GM21723 (cell line): ENCODE results near the gene RAP2C.
A peak's percentile ranks its signal among the peaks of the same experiment; 100 is the strongest.
"Not testable (repeated sequence)": the region's sequence is repeated elsewhere in the genome, so short reads cannot be mapped to it uniquely, and the experiment has no call there.

Source experiments
- ATAC-seq: cut with Tn5 transposase; IDR thresholded peaks from one replicate; pipeline ENCODE4 v1.9.1; 2021; ENCODE audit warnings: mild to moderate bottlenecking, moderate library complexity; ENCODE audit not compliant: unreplicated experiment

Gene RAP2C

DNA sequence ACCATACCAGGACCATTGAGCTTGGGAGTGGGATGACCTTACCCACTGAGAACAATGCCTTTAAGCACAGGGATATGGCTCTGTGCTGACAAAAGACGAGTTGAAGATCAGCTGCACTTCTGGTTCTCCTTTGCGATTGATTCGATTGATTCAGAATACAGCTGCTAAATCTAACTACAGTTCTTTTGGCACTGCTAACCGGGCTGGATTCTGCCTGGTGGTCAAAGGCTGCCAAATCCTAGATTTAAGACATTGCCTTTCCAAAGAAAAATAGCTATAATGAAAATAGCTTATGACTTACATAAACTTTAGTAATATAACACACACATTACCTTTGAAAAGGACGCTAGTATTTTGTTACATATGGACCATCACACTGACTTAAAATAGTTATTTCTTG, 18.3 kb downstream of the RAP2C start:
- ATAC-seq, result no peak

DNA sequence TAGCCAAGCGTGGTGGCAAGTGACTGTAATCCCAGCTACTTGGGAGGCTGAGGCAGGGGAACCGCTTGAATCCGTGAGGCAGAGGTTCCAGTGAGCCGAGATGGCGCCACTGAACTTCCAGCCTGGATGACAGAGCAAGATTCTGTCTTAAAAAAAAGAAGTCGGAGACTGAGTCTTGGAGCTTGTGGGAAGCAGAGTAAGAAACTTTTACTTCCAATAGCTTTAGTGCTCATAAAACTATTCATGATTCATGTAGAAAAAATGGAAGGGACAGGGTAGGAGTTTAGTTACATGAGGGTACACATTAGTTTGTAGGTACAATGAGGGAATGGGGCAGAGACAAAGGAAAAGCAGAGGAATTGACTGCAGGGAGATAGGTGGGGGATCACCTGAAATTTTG, 19.3 kb downstream of the RAP2C start:
- ATAC-seq, result no peak

DNA sequence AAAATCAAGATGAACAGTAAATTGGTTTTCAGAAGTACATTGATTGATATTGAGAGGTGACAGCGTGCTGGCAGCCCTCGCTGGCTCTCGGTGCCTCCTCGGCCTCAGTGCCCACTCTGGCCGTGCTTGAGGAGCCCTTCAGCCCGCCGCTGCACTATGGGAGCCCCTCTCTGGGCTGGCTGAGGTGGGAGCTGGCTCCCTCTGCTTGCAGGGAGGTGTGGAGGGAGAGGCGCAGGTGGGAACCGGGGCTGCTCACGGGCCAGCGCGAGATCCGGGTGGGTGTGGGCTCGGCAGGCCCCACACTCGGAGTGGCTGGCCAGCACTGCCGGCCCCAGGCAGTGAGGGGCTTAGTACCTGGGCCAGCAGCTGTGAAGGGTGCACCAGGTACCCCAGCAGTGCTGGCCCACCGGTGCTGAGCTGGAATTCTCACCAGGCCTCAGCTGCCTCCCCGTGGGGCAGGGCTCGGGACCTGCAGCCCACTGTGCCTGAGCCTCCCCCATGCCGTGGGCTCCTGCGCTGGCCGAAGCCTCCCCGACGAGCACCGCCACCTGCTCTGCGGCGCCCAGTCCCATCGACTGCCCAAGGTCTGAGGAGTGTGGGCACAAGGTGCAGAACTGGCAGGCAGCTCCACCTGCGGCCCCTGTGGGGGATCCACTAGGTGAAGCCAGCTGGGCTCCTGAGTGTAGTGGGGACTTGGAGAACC, 25.2 kb downstream of the RAP2C start:
- ATAC-seq, result no peak

DNA sequence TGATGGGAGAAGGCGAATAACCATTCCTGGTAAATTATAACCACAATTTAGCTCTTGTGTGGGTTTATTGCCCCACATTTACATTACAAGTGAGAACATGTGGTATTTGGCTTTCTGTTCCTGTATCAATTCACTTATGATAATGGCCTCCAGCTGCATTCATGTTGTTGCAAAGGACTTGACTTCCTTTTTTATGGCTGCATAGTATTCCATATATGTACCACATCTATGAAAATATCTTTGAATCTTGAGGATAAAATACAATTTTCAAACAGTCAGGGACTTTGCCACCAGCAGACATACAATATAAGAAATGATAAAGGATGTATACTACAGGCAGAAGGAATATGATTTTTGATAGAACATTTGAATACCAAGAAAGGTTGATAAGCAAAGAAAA, 27.3 kb downstream of the RAP2C start:
- no peak for ATAC-seq

DNA sequence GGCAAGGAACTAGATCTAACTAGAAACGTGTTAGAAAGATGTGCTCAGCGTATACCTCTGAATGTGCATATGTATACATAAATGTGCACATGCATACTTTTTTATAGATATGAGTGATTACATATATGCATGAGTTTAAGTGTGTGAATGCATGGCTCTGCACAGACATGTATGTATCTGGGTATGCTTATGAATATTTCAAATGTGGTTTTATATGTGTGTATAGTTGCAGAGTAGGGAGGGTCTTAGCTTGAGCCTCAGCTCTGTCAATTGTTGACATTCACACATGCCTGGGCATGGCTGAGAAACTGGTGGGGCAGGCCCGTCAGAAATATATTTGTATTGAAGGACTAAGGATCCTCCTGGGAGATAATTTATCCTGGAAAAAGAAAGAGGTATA, 31.1 kb downstream of the RAP2C start:
- ATAC-seq, result no peak

DNA sequence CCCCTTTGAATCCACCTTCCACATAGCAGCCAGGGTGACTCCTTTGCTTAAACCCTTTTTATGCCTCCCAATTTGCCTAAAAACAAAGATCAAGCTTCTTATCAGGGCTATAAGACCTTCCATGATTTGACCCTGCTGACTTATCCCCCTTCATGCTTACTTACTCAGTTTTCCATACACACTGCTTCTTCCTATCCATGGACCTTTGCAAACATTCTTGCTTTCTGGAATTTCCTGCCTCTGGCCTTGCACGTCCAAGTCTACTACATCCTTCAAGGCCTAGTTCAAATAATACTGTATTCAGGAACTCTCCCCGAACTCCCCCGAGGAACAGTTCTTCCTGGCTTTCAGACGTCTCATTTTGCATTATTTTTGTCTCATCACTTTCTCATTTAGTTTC, 31.8 kb downstream of the RAP2C start:
- ATAC-seq, result no peak

DNA sequence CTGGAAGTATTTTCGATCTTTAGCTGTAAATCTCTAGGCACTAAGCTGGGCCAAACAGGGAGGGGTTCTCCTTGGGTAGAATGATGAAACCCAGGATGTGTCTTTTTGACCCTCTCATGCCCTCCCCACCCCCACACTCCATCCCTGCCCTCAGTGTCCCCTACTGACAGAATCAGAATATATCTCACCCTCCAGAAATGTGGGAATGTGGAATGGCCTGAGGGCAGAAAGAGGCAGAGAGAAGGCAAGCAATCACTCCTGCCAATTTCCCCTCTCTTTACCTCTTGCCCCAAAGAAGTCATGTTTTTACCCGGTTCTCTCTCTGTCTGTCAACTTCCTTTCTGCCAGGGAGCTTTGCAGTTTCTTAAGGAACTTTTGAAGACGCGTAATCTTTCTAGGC, 34.4 kb downstream of the RAP2C start:
- no peak for ATAC-seq

DNA sequence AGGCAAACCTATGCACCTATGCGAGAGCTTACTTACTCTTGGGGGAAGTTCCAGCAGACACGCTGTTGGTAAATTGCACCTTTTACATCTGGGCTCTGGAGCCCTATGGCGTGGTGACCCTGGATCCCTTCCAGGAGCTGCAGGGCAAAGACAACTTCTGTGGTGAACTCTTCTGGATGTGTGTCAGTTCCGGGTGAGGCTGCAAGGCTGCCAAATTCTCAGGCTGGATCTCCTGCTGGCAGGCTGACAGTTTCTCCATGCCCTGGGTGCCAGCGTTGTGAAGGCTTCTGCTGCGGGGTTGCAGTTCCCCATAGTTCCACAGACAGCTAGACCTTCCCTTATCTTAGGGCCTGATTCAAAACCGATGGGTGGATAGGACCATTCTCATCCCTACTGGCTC, 37.9 kb downstream of the RAP2C start:
- no peak for ATAC-seq

DNA sequence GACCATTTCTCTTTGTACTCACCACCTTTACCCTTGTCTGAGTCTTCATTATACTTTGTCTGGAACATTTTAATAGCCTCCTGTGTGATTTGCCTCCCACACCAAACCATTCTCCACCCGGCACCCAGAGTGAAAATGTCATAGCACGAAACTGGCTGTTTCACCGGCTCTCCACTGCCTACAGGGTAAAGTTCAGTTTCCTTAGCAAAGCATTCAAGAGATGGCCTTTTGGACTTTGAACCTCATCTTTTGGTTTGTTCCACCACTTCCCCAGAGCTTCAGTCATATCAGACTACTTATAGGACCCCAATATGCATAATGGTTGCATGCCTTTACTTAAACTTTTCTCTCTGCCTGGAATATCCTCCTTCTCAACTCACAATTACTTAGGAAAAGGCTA, 38.3 kb downstream of the RAP2C start:
- ATAC-seq, result no peak

DNA sequence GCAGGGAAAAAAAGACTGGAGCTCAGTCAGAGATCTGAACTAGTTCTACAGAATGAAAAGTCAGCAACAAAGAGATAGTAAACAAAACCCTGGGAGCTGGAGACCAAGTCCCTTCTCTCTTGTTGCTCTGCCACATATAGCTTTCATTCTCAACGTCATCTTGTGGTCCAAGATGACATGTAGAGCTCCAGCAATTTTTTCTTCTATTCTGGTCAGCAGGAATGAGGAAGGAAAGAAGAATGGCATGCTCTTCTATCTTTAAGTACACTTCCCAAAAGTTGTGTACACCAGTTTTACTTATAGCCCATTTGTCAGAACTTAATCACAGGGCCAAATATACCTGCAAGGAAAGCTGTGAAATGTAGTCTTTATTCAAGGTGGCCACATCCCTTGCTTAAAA, 45.6 kb downstream of the RAP2C start:
- no peak for ATAC-seq

DNA sequence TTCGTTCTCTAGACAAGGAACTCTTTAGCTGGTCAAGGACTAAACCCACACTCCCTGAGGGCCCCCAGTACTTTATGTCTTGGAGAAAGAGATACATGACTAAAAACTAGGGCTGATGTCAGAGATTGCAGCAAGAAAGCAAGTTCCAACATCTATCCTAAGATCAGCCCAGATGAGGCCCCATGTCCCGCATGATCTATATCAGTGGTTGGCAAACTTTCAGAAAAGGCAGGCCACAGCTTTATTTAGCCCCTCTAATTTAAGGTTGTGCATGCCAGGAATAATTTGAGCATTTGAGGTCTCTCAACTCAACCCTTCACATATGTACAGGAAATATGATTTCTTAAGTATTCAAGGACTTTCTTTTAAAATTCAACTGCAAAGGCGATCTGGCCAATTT, 47.4 kb downstream of the RAP2C start:
- ATAC-seq, result no peak

DNA sequence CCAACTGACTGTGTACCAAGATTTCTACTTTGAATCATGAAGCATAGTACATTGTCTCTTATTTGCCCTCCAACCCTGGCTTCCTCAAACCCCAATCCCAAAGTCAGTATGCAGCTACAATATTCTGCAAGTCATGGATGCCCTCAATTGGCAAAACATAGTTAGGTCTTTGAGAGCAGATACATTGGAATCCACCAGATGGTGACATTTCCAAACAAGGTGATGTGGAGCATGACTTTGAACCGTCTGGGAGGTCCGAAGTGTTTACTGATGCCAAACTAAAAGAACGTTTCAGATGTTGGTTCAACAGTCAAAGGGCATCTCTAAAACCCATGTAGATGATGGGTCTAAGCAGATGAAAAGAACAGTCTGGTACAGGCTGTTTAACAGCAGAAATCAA, 47.8 kb downstream of the RAP2C start:
- no peak for ATAC-seq

DNA sequence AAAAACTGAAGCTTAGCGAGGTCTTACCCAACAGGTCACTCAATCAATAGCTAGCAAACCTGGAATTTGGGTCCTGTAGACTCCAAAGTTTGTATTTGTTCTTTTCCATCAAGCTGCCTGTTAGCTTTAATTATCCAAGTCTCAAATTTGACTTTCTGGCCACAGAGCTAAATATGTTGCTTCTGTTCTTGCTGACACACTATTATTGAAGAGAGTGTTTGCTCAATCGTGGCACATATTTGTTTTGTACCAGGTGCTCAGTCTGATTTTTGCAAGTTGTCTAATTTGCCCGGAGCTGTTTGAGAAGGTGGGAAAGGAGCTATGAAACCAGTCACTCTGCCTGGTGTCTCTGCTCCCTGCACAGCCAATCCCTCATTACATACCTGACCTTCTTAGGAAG, 49.7 kb downstream of the RAP2C start:
- no peak for ATAC-seq

DNA sequence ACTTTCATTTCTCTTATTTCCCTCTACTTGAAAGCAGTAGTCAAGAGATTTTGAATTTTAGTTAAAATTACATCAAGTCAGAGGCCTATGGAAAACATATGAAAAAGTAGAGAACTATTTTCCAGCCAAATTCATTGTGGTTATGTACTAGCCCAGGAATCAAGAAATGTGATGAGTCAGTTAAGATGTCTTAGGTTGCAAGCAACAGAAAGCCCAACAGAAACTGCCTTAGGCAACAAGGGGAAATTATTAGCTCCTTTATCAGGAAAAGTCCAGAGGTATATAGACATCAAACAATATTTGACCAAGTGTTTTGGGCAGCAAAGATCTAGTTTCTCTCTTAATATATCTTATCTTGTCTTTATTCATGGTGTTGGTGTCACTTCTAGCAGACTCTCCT, 53.6 kb downstream of the RAP2C start:
- ATAC-seq, result no peak

DNA sequence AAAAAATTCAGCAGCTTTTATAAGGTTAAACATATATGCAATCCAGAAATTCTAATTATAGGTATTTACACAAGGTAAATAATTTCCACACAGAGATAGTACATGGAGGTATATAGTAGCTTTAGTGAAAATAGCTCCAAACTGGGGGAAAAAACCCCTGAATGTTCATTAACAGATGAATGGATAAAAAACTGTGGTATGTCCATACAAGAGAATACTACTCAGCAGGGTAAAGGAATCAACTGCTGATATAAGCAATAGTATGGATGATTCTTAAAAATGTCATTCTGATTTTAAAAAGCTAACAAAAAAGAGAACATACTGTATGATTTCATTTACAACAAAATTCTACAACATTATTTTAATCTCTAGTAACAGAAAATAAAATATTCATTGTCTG, 54.2 kb downstream of the RAP2C start:
- no peak for ATAC-seq

DNA sequence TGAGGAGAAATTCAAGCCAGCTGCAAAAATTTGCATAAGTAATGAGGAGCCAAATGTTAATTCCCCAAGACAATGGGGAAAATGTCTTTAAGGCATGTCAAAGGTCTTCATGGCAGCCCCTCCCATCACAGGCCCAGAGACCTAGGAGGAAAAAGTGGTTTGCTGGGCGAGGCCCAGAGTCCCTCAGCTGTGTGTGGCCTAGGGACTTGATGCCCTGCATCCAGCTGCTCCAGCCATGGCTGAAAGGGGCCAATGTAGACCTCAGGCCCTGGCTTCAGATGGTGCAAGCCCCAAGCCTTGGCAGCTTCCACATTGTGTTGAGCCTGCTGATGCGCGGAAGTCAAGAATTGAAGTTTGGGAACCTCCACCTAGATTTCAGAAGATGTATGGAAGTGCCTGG, 56.2 kb downstream of the RAP2C start:
- not testable (repeated sequence) for ATAC-seq

DNA sequence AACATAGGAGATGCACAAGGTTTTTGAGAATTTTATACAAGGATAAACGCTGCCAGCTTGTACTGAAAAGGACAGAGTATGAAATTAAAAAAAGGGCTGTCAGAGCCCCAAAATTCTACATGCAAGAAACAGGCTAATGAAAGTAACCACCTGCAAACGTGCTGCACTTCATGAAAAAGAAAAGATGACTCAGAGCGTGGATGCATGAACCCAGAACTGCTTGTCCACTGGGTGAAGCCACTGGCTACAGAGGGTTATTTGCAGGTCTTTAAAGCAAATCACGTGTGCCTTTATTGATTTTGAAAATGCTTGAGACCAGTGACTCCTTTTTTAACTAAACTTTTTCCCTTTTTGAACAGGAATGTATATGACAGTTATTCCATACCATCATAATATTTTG, 66.1 kb downstream of the RAP2C start:
- peak; percentile 57 for ATAC-seq
